Lower leg skin (tissue), 4 donors: ENCODE results near the gene RAB5IF. TPM values are rescaled to one million over a fixed set of nuclear protein-coding genes. Genes with fewer than 3 reads are reported as not detected.
"Not testable (repeated sequence)": the region's sequence is repeated elsewhere in the genome, so short reads cannot be mapped to it uniquely, and the experiment has no call there.

Experiments used
- DNase-seq, 2 donors: peaks; one replicate each; pipeline ENCODE4 v3.0.0-alpha.2; 2019; ENCODE audit warnings: low spot score in 2 of 2
- H3K4me3 ChIP-seq: fragments of 200-600 bp; sonication (generic); 2 replicates; pipeline ENCODE4 v1.5.1; 2017; ENCODE audit warnings: mild to moderate bottlenecking, low read depth; ENCODE audit not compliant: poor library complexity, severe bottlenecking
- POLR2A ChIP-seq, 2 donors: fragments of 450-650 bp; IDR thresholded peaks; one replicate each; pipeline ENCODE4 v1.6.1; 2016 to 2017; ENCODE audit warnings: antibody characterized with exemption in 2 of 2, mild to moderate bottlenecking in 1 of 2, moderate library complexity in 1 of 2
- WGBS, 2 donors: methylation state at CpG; one replicate each; pipeline ENCODE4 v1.1.5; 2018; 5-methylcytosine and 5-hydroxymethylcytosine counted together
- intact Hi-C: fragments of 100-400 bp; cut with DNase I; formaldehyde crosslinking; loops from one replicate; pipeline ENCODE4 v1.15.0; 2023; ENCODE audit warnings: low total_unique reads
- total RNA-seq, 4 donors: library from RNA; depleted of rRNA; stranded (reverse); fragments of >200 nt; gene quantifications; one replicate each; pipeline ENCODE4 v1.1.0, GENCODE V29; 2016
- TF ChIP-seq, protein P1 (sequence below), 3 donors: fragments of 450-650 bp; IDR thresholded peaks; one replicate each; pipeline ENCODE4 v1.5.1; 2016; ENCODE audit warnings: antibody characterized with exemption in 3 of 3, mild to moderate bottlenecking in 3 of 3, moderate library complexity in 2 of 3

The RAB5IF gene
- total RNA-seq, 4 donors from 2014 or later, result 57.3 to 75.5 (median 61.3) TPM

DNA sequence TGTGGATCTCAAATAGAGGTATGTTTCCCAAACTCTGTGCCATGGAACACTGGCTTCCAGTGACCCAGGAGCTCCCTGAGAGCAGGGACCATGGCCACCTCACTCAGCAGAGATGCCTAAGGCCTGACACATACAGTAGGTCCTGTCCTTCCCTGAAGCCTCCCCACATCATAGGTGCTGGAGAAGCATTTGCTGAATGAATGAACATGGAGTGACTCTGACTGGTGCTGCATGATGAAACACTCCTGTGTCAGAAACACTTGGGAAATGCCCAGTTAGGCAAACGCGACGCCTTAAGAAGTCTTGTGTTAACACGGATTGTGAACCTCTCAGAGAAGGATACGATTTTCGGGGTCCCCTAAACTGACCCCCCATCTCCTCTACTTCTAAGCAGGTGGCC lies 26.1 kb downstream of the RAB5IF start:
- no peak for DNase-seq
- no peak overlapping the region for H3K4me3 ChIP-seq
- TF ChIP-seq, protein P1, sequence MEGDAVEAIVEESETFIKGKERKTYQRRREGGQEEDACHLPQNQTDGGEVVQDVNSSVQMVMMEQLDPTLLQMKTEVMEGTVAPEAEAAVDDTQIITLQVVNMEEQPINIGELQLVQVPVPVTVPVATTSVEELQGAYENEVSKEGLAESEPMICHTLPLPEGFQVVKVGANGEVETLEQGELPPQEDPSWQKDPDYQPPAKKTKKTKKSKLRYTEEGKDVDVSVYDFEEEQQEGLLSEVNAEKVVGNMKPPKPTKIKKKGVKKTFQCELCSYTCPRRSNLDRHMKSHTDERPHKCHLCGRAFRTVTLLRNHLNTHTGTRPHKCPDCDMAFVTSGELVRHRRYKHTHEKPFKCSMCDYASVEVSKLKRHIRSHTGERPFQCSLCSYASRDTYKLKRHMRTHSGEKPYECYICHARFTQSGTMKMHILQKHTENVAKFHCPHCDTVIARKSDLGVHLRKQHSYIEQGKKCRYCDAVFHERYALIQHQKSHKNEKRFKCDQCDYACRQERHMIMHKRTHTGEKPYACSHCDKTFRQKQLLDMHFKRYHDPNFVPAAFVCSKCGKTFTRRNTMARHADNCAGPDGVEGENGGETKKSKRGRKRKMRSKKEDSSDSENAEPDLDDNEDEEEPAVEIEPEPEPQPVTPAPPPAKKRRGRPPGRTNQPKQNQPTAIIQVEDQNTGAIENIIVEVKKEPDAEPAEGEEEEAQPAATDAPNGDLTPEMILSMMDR (IDR thresholded peaks at IDR 0.05), result no peak
- TF ChIP-seq POLR2A (IDR thresholded peaks at IDR 0.05), result no peak
- WGBS, 2 donors, result 94 to 95% methylated on average over 6 of the region's 6 CpGs
- intact Hi-C loops, result no loop called here

DNA sequence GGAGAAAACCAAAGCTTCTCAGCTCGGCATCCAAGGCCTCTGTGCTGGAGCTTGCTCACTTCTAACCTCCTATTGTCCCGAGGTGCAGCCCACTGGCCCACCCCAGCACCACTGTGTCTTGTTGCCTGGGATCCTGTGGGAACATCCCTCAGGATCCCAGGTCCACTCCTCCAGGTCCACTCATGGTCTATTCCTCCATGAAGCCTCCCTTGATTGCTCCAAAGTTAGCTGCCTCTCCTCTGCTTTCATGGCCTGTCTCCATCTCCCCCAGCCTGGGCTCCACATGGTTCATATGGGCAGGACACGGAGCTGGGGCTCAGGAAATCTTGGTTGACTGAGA lies 26.5 kb downstream of the RAB5IF start:
- intact Hi-C loops, result no loop called here
- 75 to 85% methylated on average over 3 of the region's 3 CpGs for WGBS, 2 donors
- TF ChIP-seq, protein P1 (IDR thresholded peaks at IDR 0.05), result no peak
- TF ChIP-seq POLR2A (IDR thresholded peaks at IDR 0.05), result no peak
- DNase-seq, result no peak
- H3K4me3 ChIP-seq, result no peak overlapping the region

DNA sequence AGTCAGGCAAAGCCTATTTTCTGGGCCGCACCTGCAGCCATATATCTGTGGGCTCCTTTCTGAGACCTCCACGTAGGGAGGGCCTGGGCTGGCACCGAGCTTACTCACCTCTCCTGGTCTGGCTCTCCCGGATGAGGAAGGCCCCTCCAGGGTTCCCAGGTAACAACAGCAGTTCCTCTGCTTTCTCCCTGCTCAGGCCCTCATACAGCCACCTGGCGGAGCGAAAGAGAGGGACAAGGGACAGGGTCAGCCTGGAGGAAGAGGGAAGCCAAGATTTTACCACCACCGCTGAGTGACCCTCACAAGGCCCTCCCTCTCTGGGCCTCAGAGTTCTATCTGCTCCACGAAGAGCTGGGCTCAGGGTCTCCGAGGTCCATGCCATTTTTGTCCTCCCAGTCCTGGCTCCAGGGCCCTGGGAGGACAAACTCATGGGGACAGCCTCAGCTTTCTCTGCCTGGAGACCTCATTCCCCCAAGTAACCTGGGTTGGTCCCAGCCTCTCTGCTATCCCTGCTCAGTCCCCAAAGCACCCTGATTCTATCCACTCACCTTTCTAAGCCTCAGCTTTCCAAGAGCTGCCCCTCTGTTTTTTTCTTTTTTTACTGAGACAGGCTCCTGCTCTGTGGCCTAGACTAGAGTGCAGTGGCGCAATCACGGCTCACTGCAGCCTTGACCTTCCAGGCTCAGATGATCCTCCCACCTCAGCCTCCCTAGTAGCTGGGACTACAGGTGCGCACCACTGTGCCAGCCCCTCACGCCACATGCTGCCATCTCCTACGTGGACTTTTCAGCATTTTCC lies 27.1 kb downstream of the RAB5IF start:
- no peak overlapping the region for H3K4me3 ChIP-seq
- DNase-seq, result no peak
- 79 to 88% methylated on average over 14 of the region's 14 CpGs for WGBS, 2 donors
- no peak for TF ChIP-seq POLR2A (IDR thresholded peaks at IDR 0.05)
- intact Hi-C loops, result no loop called here

DNA sequence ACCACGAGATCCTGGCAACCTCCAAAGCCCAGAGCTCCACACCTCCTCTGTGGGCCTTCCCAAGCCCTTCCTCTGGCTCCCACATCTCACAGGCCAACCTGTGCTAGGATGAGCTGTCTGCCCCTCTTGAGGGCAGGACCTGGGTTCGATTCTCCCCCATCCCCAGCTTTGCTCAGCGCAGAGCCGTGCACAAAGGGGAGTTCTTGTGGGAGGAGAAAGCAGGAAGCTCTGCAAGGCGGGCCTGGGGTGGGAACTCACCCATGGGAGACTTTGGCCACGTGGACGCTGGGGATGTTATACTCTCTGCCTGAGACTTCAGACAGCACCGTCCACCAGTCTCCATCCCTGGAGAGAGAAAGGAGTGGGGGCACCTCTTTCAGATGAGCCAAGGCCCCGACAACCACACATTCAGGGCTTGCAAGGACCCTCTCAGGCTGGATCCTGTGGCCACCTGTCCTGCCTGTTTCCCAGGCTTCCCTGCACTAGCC lies 27.8 kb downstream of the RAB5IF start:
- H3K4me3 ChIP-seq, result no peak overlapping the region
- no peak for TF ChIP-seq POLR2A (IDR thresholded peaks at IDR 0.05)
- TF ChIP-seq, protein P1 (IDR thresholded peaks at IDR 0.05), result no peak
- intact Hi-C loops, result no loop called here
- 78 to 81% methylated on average over 7 to 9 of the region's 9 CpGs for WGBS, 2 donors
- no peak for DNase-seq

DNA sequence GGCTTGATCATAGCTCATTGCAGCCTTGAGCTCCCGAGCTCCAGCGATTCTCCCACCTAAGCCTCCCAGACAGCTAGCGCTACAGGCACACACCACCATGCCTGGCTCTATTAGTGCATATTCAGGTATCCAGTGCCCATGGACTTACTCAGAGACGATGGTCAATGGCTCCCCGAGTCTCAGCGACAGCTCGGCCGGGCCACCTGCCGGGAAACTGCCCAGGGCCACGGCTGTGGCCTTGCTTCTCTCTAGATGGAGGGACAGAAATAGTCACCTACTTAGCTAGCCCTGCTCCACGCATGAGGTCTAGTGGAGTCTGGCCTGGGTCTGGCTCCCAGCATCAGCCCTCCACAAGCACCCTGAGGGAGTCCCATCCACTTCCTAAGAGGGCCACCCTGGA lies 28.8 kb downstream of the RAB5IF start:
- 85 to 95% methylated on average over 10 to 11 of the region's 11 CpGs for WGBS, 2 donors
- intact Hi-C loops, result no loop called here
- no peak for DNase-seq
- no peak overlapping the region for H3K4me3 ChIP-seq
- no peak for TF ChIP-seq POLR2A (IDR thresholded peaks at IDR 0.05)
- TF ChIP-seq, protein P1 (IDR thresholded peaks at IDR 0.05), result no peak

DNA sequence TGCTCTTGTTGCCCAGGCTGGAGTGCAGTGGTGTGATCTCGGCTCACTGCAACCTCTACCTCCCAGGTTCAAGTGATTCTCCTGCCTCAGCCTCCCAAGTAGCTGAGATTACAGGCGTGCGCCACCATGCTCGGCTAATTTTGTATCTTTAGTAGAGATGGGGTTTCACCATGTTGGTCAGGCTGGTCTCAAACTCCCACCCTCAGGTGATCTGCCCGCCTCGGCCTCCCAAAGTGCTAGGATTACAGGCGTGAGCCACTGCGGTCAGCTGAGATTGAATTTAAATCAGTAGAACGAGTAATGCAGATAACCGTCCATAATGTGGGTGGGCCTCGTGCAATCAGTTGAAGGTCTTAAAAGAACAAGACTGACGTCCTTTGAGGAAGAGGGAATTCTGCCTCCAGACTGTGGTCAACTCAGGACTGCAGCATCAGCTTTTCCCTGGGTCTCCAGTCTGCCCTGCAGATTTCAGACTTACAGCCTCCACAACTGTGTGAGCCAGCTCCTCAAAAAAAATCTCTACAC lies 33.4 kb downstream of the RAB5IF start:
- DNase-seq, H3K4me3 ChIP-seq, intact Hi-C loops: not testable (repeated sequence)
- WGBS, 2 donors, result 95 to 97% methylated on average over 12 of the region's 12 CpGs

DNA sequence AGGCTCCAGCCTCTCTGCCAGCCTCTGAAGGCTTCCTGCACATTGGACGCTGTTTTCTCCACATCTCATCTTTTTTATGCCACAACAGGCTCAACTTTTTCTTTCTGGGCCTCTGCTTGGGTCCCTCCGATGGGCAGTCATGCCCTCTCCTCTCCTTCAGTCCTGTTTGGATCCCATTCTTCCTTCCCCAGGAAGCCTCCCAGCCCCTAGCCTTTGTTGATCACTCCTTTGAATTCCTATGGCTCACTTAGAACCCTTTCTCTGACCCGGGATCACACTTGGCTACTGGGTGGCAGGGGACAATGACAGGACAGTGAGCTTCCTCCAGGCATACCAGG lies 35.9 kb downstream of the RAB5IF start:
- WGBS, 2 donors, result 90 to 91% methylated on average over 3 of the region's 3 CpGs
- intact Hi-C loops, result no loop called here
- DNase-seq, result no peak
- H3K4me3 ChIP-seq, result no peak overlapping the region
- TF ChIP-seq, protein P1 (IDR thresholded peaks at IDR 0.05), result no peak
- no peak for TF ChIP-seq POLR2A (IDR thresholded peaks at IDR 0.05)
